Measurements from ENCODE around the gene C12orf54.
"Not testable (repeated sequence)": the region's sequence is repeated elsewhere in the genome, so short reads cannot be mapped to it uniquely, and the experiment has no call there.

Gene C12orf54

DNA sequence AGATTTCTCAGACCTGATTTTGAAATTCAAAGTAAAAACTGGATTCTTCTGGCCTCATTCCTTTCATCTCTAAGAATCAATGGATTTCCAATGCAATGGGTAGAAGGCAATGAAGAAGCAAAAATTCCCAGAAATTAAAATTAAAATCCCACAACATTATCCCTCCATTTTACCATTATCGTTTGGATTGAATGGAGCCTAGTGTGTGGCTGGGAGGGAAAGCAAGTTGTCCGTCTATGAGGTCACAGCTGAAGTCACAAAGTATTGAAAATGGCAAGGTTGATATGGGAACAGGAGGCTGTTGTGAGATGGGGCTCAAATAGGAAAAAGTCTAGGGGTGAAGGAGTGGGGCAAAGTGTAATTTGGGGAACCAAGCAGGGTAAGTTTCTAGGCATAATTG is at the start of gene C12orf54:
TSS of gene C12orf54 (plus strand) at position 301 of the 400 bp plus-strand sequence. CDS start 799 bp downstream, outside the sequence.
- no peak for DNase-seq

- not testable (repeated sequence) for DNase-seq
Observed at GRCh38 chr12:48434016-48434415, 48.3 kb upstream of the C12orf54 start.

DNA sequence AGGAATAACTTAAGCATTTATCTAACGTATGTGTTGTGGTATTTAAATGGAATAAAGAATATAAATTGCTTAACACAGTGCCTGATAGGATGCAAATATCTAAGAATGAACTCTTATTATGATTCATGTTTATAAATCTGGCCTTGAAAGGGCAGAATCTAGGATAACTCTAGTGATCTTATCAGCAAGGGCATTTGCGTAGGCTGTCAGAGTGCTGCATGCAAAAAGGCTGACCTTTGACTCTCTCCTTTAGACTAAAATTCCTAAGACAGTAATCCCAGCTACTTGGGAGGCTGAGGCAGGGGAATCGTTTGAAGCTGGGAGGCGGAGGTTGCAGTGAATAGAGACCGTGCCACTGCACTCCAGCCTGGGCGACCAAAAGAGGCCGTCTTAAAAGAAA is 41.2 kb upstream of the C12orf54 start:
- DNase-seq, result no peak

DNA sequence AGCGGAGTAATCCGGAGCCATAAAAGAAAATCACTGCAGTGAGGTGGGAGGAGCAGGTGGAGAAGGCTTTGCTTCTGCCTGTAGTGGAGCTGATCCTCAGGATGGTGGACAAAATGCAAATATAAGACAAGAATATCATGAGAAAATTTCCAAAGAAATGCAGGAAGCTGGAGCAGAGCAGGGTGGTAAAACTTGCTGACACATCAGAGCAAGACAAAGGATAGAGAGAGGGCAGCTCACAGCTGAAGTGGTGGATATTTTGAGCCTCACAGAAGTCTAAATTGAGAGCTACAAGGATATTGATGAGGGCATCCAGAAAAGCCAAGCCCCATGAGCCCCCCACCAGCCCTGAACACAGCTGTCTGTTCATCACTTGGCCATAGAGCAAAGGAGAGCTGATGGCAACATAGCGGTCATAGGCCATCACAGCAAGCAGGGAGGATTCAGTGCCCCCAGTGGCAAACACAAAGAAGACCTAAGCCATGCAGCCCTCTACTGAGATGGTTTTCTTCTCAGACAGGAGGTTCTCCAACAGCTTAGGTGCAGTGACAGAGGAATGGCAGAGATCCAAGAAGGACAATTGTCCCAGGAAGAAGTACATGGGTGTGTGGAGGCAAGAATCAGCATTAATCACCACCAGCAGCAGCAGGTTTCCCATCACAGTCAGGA is 40.0 kb upstream of the C12orf54 start:
- no peak for DNase-seq

GRCh38 chr12:48445538-48445937 is 36.8 kb upstream of the C12orf54 start:
- DNase-seq, result no peak

GRCh38 chr12:48446161-48446776 is 36.0 kb upstream of the C12orf54 start:
- DNase-seq, result no peak

DNA sequence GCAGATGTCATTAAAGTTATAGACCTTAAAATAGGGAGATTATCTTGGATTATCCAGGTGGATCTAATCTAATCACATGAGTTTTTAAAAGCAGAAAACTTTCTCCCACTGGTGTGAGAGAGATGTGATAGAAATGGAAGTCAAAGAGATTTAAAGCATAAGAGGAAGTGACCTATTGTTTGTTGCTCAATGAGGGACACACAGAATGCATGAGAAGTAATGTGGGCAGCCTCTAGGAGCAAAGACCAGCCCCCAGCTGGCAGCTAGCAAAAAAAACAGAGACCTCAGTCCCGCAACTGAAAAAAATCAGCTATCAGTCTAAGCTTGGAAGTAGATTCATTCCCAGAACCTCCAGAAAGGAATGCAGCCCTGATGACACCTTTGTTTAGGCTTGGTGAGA is 34.5 kb upstream of the C12orf54 start:
- no peak for DNase-seq

DNA sequence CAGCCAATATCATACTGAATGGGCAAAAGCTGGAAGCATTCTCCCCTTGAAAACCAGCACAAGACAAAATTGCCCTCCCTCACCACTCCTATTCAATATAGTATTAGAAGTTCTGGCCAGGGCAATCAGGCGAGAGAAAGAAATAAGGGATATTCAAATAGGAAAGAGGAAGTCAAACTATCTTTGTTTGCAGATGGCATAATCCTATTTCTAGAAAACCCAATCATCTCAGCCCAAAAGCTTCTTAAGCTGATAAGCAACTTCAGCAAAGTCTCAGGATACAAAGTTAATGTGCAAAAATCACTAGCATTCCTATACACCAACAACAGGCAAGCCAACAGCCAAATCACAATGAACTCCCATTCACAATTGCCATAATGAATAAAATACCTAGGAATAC is 30.9 kb upstream of the C12orf54 start:
- DNase-seq, result no peak

- not testable (repeated sequence) for DNase-seq
Observed at GRCh38 chr12:48452961-48453360, 29.3 kb upstream of the C12orf54 start.

DNA sequence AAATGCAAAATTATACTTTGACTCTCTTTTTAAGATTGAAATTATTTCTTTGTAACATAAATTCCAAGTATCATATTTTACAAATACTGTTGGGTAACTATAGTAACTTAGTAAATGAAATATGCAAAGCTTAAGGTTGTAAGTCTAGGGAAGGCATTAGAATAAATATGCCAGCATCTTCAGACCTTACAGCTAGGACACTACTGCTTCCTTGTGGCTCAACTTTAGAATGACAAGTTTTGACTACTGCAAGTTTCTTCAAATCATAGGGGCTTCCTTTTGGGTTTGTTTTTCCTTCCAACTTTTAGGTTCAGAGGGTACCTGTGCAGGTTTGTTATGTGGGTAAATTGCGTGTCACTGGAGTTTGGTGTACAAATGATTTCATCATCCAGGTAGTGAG is 27.6 kb upstream of the C12orf54 start:
- DNase-seq, result peak; percentile 49

- no peak for DNase-seq
Observed at GRCh38 chr12:48455116-48455515, 27.2 kb upstream of the C12orf54 start.

- no peak for DNase-seq
Observed at GRCh38 chr12:48459259-48459658, 23.0 kb upstream of the C12orf54 start.

- not testable (repeated sequence) for DNase-seq
Observed at GRCh38 chr12:48469027-48469426, 13.3 kb upstream of the C12orf54 start.

- no peak for DNase-seq
Observed at GRCh38 chr12:48472259-48472658, 10.0 kb upstream of the C12orf54 start, which contains the start of gene ANP32D. Gene ANP32D, plus strand, starts transcription at chr12:48472559. Its CDS starts 106 bp downstream, at chr12:48472665.

GRCh38 chr12:48473061-48473460 is 9.2 kb upstream of the C12orf54 start:
- no peak for DNase-seq

DNA sequence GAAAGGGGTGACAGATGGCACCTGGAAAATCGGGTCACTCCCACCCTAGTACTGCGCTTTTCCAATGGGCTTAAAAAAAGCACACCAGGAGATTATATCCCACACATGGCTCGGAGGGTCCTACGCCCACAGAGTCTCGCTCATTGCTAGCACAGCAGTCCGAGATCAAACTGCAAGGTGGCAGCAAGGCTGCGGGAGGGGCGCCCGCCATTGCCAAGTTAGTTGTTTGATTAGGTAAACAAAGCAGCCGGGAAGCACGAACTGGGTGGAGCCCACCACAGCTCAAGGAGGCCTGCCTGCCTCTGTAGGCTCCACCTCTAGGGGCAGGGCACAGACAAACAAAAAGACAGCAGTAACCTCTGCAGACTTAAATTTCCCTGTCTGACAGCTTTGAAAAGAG is 7.8 kb upstream of the C12orf54 start:
- DNase-seq, result not testable (repeated sequence)

DNA sequence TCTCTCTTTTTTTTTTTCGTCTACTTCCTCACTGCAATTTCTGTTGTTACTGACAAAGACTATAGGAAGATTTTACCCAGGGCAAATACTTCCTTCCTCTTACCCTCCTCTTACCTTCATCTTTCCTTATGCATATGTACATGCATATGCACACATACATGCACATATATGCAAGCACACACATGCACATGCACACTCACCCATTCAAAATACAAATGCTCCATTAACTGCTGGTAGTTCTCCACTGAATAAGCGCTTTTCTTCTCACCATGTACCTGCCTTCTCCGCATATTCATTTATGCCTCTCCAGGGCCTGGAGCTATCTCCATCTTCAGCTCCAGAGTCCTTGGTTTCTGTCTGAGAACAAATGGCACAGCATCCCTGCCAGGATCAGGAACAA is 632 bp downstream of the C12orf54 start:
- DNase-seq, result no peak

- DNase-seq, result no peak
Observed at GRCh38 chr12:48486261-48486660, 4.0 kb downstream of the C12orf54 start.

- DNase-seq, result no peak
Observed at GRCh38 chr12:48486679-48487078, 4.4 kb downstream of the C12orf54 start.

GRCh38 chr12:48489012-48489411 is 6.7 kb downstream of the C12orf54 start:
- DNase-seq, result no peak

GRCh38 chr12:48489456-48489855 is 7.2 kb downstream of the C12orf54 start:
- DNase-seq, result not testable (repeated sequence)

- not testable (repeated sequence) for DNase-seq
Observed at GRCh38 chr12:48500281-48500680, 18.0 kb downstream of the C12orf54 start.

- DNase-seq, result not testable (repeated sequence)
Observed at GRCh38 chr12:48506836-48507235, 24.5 kb downstream of the C12orf54 start.

DNA sequence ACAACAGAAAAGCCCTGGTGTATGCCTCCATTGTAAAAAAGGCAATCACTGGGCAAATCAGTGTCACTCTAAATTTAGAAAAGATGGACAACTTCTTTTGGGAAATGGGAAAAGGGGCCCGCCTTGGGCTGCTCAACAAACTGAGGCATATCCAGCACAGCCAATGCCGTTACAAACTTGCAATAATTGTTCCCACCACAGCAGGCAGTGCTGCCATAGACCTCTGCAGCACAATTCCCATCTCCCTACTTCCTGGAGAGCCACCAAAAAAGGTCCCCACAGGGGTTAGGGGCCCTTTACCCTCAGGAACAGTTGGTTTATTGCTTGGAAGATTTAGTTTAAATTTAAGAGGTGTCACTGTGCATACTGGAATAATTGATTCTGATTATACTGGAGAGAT is 26.7 kb downstream of the C12orf54 start:
- DNase-seq, result no peak

DNA sequence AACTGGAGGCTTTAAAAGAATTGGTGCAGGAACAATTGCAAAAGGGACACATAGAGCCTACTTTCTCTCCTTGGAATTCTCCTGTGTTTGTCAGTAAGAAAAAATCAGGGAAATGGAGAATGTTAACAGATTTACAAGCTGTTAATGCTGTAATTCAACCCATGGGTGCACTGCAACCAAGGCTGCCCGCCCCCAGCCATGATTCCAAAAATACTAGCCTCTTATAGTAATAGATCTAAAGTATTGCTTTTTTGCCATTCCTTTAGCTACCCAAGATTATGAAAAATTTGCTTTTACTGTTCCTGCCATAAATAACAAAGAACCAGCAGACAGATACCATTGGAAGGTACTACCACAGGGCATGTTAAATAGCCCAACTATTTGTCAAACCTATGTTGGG is 27.8 kb downstream of the C12orf54 start:
- no peak for DNase-seq
